NCI-H2171 treated with DMSO at 0.1 percent for 48 hours (cell line): Measurements from ENCODE around the gene SLC1A7.
"Not testable (repeated sequence)": the region's sequence is repeated elsewhere in the genome, so short reads cannot be mapped to it uniquely, and the experiment has no call there.

Source experiments
- DNase-seq: peaks from one replicate; lab custom pipeline; 2025; lab: John Stamatoyannopoulos, UW

Gene SLC1A7

DNA sequence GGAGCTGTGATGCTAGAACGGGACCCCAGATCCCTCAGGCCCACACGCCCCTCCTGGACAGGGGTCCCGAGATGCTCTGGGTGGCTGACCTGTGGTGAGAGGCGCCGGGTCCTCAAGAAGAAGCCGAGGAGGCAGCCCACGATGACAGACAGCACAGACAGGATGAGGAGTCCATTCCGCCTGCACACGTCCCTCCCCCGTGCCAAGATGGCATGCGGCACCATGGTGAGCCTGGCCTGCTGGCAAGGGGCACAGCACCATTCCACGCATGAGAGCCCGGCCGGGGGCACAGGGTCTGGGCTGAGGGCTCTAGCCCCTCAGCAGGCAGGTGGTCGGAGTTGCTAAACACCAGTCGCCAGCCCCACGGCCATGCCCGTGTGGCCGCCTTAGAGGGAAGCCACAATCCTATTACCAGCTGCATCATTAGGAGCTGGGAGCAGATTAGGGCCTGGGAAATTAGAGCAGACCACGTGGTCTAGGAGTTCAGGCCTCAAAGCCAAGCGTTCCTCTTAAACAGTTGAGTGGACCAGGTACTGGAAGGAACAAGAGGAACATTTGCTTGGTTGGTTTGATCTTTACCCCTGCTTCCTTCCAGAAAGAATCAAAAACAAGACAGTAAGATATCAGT, at the start of gene SLC1A7:
TSS of gene SLC1A7 (minus strand) at position 413 of the 628 bp plus-strand sequence. CDS start at position 224, 189 bp downstream.
- DNase-seq, result no peak

DNA sequence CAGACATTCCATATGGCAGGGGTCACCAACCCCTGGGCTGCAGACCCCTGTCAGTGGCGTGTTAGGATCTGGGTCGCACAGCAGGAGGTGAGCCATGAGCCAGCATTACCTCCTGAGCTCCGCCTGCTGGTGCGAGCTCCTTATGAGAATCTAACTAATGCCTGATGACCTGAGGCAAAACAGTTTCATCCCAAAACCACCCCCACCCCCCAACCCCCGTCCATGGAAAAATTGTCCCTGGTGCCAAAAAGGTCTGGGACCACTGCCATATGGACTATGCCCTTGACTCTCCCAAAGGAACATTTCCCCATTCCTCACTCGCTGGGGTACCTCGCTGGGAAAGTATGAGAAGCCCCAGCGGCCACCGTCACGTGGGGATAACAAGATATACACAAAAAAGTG, 47.8 kb upstream of the SLC1A7 start:
- no peak for DNase-seq

DNA sequence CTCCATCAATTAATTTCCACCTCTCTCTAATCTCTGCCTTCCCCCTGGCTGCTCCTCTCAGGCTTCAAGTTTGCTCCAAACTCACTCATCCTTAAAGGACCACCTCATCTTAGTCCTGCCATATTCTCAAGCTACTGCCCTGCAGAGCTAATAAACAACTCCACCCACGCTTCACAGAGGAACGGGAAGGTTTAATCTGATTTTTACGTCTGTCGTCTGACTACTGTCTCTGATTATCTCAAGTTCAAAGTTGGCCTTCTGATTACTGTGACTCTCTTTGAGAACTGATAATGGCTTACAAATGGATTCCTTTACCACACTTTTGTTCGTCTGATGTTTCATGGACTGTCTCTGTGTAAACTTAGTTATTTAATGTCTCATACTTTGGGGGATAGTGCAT, 46.6 kb upstream of the SLC1A7 start:
- DNase-seq, result no peak

DNA sequence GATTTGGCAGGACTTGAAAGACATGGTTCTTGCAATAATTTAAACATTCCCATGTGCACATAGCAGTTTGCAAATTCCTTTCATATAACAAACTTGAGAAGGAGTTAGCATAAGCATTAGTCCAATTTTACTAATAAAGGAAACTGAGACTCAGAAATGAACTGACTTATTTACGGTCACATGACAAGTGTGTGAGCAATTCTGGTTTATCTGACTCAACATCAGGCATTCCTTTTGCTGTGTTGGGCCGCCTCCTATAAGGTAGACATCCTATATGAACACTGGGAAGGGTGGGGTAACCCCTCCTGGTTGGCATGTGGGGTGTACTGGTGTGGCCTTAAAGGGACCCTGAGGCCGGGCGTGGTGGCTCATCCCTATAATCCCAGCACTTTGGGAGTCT, 45.7 kb upstream of the SLC1A7 start:
- no peak for DNase-seq

DNA sequence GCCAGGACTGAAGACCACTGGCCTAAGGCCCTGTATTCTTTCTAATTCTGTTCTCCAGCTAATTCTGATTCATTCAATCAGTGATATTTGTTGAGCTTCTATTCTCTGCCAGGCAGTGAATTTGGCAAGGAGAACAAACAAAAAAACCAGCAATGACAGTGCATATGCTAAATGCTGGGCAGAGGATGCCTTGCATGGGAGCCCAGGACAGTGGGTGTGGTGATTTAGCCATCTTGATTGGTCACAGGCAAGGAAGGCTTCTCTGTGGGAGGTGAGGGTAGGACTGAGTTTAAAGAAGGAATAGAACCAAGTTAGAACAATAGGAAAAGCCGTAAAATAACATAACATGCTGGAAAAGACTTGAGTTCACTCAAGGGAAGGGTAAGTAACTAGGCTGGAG, 45.0 kb upstream of the SLC1A7 start:
- no peak for DNase-seq

DNA sequence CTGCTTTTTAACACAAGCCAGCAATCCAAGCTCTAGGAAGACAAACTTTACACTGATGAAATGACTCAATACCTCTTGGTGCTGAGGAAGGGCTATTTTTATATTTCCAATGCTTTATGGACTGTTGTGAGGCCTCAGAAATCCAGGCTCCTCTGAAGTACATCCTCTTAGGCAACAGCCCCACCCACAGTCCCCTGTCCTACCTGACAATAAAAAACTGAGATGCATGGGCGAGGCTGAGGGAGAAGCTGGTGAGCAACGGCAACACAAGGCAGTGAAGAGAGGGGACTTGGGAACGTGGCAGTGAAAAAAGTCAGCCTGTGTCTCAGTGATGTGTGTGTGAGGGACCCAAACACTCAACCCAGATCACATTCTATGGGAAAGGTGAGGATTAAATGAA, 44.1 kb upstream of the SLC1A7 start:
- no peak for DNase-seq

DNA sequence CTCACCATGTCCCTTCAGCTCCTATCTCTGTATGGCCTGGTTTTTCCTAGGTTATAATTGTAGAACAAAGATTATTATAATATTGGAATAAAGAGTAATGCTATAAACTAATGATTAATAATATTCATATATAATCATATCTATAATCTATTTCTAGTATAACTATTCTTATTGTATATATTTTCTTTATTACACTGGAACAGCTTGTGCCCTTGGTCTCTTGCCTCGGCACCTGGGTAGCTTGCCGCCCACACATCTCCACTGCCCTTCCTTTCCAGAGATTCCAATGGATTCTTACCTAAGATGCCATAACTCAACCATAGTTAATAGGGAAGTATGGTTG, 43.5 kb upstream of the SLC1A7 start:
- DNase-seq, result not testable (repeated sequence)

DNA sequence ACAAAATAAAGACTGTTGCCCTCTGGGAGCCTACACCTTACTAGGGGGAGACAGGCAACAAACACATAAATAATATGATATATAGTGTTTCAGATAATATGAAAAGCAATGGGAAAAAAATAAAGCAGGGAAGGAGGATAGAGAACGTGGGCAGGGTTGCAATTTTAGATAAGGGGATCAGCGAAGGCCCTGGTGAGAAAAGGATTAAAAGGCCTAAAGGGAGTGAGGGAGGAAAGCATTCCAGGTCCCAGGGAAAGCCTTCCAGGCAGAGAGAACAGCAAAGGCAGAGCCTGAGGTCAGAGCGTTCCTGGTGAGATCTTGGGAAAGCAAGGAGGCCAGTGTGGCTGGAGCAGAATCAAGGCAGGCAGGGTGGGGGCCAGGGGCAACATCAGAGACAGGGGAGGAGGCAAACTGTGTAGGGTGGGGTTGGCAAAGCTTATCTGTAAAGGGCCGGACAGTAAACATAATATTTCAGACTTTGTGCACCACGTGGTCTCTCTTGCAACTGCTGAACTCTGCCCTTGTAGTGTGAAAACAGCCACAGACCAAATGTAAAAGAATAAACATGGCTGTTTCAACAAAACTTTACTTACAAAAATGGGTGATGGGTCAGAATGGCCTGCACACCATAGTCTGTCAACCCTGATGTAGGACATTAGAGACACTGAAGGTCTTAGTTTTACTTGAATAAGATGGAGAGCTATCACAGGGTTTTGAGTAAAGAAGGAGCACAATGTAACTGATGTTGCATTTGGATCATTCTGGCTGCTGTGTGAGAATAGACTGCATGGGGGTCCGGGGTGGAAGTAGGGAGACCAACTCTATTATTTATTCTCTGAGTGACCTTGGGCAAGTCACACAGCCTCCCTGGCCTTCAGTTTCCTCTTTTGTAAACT, 40.9 kb upstream of the SLC1A7 start:
- DNase-seq, result no peak

DNA sequence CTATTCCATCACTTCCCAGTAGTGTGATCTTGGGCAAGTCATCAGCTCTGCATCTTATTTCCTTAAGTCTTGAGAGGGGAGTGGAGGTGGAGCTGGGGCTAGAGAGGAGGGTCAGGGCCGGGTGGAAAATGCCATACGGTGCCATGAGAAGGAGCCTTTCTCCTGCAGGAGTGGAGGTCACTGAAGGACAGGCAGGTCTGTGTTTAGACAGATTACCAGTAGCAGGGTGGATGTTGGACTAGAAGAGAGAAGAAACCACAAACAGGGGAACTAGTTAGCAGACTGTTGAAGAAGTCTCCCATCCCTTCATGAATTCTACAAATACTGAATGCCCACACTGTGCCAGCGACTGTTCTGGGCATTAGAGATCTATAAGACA, 40.3 kb upstream of the SLC1A7 start:
- DNase-seq, result no peak

DNA sequence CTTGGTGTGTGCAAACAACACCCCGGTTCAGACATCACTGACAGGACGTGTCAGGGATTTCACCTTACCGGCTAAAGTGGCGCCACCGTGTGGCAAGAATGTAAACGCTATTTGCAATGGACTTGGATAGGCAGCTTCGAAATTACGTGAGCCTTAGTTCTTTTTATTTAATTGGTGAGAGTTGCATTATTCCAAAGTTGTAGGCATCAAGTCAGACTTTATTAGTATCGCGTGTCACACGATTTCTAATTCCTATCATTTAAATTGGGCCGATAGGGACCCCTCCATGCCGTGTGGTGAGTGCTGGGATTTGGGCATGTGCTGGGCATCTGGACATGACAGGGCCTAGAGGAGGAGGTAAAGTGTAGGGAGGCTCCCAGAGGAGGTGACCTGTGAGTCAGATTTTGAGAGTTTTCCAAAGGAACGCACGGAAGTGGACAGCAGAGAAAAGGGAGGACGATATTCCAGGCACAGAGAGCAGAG, 39.7 kb upstream of the SLC1A7 start:
- DNase-seq, result peak; percentile 66

DNA sequence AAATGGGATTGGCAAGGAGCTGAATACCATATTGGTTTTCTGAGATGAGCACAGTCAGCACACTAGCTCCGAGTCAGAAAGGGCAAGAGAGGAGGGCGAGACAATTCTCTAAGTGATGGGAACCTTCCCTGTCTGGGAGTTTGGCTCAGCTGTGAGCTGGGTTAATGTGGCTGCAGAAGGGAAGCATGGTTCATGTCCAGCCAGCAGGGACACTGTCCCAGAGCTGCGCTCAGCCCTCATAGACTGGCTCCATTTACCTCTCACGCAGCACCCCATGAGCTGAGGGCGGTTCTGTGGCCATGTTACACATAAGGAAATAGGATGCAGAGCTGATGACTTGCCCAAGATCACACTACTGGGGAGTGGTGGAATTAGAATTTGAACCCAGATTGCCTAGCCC, 38.5 kb upstream of the SLC1A7 start:
- DNase-seq, result no peak

DNA sequence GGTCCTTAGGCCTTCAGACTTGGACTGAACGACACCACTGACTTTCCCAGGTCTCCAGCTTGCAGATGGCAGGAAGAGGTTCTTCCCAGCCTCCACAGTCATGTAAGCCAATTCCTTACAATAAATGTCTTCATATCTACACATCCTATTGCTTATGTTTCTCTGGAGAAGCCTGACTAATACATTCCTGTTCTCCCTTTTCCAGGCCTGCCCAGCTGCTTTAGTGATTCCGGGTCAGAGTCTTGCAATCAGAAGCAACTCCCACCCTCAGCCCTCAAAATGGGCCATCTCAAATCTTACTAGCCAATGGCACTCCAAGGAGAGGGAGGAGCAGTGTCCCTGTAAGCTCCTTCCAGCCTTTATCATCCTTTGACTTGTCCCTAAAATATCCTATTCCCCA, 37.8 kb upstream of the SLC1A7 start:
- DNase-seq, result no peak

DNA sequence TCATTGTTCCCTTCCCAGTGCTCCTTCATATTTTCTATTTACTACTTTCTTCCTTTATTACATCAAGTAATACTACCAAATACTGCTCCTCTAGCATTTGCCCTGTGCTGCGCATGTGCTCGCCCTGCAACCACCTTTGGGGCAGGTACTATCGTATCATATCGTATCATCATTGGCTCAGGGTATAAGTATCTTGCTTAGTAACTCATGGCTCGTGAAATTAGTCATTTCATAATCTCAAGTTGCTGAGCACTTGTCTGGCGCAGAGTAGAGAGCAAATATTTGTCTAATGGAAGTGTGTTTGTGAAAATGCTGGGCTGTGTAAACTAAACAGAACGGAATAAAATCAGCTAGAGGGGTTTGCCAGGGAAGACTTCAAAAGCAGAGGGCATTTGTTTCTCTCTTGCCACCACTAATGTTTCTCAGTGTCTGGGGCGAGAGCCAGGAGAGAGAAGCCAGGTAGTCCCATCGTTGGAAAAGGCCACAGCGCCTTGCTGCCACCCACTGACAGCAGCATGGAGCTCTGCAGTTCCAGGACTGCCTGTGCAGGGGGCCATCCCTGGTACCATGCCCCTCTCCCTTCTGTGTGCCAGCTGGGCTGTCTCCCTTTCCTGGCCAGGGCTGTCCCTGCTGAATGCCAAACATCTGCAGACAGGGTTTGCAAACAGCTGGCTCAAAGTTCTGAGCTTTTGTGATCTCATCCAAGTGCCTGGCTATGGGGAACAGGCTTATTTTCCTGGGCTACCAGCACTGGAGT, 34.2 kb upstream of the SLC1A7 start:
- peak; percentile 63 for DNase-seq

DNA sequence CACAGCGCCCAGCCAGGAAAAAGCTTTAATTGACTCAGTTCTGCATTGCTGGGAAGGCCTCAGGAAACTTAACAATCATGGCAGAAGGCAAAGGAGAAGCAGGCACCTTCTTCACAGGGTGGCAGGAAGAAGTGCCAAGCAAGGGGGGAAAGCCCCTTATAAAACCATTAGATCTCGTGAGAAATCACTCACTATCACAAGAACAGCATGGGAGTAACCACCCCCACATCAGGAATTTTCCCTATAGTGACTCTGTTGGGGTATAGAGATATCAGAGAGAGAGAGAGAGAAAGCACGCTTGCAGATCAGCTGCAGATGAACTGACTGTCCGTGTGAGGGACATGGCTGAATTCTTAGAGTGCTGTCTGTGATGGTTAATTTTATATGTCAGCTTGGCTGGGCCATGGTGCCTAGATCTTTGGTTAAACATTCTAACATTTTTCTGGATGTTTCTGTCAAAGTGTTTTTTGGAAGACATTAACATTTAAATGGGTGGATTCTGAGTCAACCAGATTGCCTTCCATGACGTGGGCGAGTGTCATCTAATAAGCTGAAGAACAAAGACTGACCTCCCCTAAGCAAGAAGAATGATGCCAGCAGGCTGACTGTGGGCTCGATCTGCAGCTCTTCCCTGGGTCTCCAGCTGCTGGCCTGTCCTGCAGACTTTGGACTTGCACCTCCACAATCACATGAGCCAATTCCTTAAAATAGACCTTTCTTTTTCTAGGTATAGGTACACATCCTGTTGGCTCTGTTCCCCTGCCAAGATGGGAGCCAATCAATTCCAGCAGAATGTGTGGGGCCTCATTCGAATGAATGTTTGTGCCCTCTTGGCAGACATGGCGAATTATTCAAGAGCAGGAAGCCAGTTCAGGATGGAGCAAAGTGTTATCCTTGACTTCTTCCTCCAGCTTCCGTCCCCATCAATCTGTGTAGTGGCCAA, 32.8 kb upstream of the SLC1A7 start:
- DNase-seq, result no peak

DNA sequence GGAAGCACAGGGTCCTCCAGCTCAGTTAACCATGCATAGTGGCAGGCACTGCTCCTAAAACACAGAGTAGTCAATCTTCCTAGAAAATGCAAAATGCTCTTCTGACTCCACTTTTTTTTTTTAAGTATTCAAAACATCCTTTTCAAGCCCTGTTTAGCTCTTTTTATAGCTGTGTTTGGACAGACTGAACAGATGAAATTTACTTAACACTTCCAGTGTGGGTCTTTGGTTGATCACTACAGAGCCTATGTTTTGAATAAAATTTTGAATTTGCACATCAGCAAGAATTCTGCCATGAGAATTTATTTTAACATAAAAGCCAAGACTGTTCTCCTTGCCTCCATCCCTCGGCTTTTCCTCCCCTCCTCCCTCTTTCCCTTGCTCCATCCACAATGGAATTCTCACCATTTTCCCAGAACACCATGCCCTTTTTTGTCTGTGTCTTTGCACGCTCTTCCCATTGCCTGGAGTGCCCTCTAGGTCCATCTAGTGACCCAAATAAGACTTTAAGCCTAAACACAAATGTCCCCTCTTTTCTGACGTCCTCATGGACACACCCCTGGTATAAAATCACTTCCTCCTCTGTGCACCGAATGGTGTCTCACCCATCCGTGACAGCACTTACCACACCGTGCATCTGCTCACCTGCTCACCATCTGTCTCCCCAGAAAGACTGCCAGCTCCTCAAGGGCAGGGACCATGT, 30.1 kb upstream of the SLC1A7 start:
- peak; percentile 98 for DNase-seq

DNA sequence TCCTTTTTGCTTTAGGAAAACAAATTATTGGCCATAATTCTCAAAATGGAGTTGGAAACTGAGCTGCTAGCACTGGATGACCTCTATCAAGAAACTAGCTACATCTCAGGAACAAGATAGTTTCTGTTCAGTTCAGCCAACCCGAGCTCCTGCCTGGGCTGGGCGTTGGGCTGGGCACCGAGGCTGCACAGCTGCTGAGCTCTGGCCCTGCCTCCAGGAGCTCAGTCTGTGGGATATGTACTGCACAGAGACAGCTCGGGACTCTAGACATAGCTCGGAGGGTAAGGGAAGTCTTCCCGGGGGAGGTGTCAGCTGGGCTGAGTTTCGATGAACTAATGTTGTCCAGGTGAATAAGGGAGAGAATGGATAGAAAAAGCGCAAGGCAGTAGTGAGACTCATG, 24.5 kb upstream of the SLC1A7 start:
- DNase-seq, result no peak

DNA sequence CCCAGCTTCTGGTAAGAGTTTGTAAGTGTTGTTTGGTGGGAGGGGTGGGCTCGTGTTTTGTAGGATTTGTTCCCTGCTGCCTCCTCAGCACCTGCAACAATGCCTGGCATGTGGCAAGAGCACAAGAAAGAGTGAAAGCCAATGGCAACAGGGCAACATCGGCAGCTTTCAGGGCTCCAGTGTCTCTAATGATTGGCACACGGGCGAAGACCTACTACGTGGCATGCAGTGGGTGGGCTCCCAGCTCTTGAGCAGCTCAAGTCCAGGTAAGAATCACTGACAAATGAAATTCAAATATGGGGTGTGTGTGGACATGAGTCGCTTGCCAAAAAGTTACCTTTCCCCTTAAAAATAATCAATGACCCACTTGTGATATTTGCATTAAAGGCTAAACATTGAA, 23.9 kb upstream of the SLC1A7 start:
- DNase-seq, result no peak

DNA sequence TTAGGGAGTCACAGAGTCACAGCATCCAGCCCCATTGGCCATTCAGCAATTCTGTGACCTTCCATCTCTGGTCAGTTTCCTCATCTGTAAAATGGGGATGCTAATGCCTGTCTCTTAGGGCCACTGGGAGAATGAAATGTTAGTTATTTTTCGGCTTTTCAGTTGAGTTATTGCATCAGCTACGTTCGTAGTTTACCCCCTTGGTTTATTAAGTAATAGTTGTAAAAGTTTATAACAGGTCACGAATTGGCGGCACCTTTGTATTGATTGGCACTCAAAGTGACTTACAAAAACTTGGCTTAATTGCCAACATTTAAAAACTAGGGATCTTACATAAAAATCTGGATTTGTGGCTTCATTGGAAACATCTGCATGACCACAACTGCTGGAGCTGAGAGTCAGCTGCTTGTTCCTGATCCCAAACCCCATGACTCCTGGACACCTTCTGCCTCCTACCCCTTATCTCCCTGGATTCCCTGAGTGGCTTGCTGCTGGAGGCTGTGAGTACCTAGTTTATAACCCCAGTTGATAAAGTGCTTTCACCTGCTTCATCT, 23.0 kb upstream of the SLC1A7 start:
- no peak for DNase-seq

DNA sequence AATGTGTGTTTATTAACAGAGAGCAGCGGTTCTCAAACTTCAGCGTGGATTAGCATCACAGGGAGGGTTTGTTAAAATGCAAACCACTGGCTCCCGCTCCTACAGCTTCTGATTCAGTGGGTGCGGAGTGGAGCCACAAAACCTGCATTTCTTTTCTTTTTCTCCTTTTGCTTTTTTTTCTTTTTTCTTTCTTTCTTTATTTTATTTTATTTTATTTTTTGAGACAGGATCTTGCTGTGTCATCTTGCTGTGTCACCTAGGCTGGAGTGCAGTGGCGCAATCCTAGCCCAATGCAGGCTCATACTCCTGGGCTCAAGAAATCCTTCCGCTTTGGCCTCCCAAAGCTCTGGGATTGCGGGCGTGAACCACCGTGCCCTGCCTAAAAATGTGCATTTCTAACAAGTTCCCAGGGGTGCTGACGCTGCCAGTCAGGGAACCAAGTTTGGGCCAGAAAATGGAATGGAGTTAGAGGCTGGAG, 20.9 kb upstream of the SLC1A7 start:
- no peak for DNase-seq

DNA sequence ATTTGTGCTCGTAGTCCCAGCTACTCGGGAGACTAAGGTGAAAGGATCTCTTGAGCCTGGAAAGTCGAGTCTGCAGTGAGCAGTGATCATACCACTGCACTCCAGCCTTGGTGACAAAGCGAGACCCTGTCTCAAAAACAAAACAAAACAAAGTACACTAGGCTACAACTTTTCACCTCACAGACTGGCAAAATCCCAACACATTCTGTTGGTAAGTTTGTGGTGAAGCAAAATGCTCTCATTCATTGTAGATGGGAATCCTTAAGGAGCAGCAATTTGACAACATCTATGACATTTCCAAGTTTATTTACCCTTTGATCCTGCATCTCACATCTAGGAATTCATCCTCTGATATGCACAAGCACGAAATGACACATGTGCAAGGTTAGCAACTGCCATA, 20.2 kb upstream of the SLC1A7 start:
- DNase-seq, result no peak

DNA sequence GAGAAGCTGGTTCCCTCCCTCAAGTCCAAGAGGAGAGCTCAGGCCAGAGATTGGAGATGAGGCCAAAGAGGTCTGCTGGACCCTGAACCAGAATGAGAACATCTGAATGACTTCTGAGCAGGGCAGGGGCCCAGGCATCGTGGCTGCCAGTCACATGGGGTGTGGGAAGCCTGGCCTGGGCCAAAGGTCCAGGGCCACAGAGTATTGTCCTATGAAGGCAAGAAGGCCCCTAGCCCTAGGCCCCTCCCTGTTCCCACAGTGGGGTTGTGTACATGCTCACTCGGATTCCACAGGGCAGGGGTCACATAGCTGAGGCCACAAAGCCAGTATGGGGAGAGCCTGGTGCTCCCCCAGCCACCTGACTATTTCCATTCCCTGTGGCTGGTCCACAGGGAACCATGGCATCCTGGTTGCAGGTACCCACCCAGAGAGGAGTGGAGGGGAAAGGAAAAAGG, 18.5 kb upstream of the SLC1A7 start:
- DNase-seq, result no peak
